DOHH2 (cell line): Measurements from ENCODE around the gene ALPK1.

Source experiments
- EZH2phosphoT487 ChIP-seq: fragments of 200-600 bp; sonication (generic); IDR thresholded peaks from 2 replicates; pipeline ENCODE4 v1.6.1; 2017; ENCODE audit warnings: borderline replicate concordance, mild to moderate bottlenecking, antibody characterized with exemption, low read length, moderate library complexity, mixed read lengths
- TF ChIP-seq, protein P1 (sequence below): fragments of 200-600 bp; sonication (generic); IDR thresholded peaks from one replicate; pipeline ENCODE4 v1.5.1; 2014; ENCODE audit warnings: antibody characterized with exemption, mild to moderate bottlenecking, low read depth, low read length; ENCODE audit not compliant: poor library complexity, severe bottlenecking

DNA sequence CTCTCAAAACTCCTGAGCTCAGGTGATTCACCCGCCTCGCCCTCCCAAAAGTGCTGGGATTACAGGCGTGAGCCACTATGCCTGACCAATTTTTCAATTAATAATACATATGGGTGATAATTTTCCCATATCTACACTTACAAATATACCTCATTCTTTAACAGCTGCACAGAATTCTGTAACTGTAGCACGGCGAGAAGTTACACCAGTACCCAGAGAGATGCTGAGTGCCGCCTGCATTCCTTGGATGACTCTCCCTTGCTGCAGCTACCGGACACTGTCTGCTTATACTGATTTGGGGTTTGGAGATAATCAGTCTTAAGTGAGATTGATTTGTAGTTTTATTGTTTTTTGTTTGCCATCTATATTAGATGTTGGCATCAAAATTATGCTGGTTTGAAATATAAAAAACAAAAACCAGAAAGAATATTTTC is 17.3 kb upstream of the ALPK1 start:
- TF ChIP-seq, protein P1, sequence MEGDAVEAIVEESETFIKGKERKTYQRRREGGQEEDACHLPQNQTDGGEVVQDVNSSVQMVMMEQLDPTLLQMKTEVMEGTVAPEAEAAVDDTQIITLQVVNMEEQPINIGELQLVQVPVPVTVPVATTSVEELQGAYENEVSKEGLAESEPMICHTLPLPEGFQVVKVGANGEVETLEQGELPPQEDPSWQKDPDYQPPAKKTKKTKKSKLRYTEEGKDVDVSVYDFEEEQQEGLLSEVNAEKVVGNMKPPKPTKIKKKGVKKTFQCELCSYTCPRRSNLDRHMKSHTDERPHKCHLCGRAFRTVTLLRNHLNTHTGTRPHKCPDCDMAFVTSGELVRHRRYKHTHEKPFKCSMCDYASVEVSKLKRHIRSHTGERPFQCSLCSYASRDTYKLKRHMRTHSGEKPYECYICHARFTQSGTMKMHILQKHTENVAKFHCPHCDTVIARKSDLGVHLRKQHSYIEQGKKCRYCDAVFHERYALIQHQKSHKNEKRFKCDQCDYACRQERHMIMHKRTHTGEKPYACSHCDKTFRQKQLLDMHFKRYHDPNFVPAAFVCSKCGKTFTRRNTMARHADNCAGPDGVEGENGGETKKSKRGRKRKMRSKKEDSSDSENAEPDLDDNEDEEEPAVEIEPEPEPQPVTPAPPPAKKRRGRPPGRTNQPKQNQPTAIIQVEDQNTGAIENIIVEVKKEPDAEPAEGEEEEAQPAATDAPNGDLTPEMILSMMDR = no peak
- TF ChIP-seq EZH2phosphoT487 = no peak
